Measurements from ENCODE around the gene MBOAT2. TPM values are rescaled to one million over a fixed set of nuclear protein-coding genes. Genes with fewer than 3 reads are reported as not detected.
"Not testable (repeated sequence)": the region's sequence is repeated elsewhere in the genome, so short reads cannot be mapped to it uniquely, and the experiment has no call there.

Gene MBOAT2, protein sequence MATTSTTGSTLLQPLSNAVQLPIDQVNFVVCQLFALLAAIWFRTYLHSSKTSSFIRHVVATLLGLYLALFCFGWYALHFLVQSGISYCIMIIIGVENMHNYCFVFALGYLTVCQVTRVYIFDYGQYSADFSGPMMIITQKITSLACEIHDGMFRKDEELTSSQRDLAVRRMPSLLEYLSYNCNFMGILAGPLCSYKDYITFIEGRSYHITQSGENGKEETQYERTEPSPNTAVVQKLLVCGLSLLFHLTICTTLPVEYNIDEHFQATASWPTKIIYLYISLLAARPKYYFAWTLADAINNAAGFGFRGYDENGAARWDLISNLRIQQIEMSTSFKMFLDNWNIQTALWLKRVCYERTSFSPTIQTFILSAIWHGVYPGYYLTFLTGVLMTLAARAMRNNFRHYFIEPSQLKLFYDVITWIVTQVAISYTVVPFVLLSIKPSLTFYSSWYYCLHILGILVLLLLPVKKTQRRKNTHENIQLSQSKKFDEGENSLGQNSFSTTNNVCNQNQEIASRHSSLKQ
- total RNA-seq (1 to 10 TPM; 1.0 to 1.8 TPM), polyA plus RNA-seq (1 to 10 TPM in 1 of 3 donors, under 1 TPM in 1, not detected in 1; 0.82 to 1.1 TPM), total RNA-seq (0 to 4.6 (median 1.2) reads per million in 6 experiments)

DNA sequence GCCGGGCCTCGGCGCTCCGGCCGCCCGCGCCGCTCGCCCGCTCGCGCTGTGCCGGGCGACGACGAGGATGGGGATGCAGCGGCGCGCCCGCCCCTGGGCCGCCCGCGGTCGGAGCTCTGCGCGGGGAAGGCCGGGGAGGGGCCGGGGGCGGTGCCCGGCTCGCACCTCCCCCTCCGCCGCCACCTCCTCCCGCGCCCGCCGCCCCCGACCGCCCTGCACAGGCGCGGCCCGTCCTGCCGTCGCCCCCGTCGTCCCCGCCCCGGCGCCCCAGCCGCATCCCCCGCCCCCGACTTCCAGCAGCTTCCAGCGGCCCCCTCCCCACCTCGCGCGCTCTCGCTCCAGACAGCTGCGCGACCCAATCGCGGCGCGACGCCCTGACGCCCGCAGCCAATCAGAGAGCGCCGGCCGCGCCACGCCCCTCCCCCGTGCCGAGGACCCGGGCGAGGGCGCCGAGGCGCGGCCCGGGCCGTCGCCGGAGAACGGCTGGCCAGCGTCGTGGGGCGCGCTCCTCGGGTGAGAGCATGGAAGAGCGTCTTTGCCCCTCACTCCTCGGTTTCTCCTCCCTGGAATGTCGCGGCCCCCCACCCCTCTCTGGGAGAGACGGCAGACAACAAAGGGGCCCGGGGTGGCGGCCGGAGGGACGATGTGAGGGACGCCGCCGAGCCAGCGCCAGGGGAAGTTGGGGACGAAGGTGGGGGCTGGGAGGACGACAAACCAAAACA, at the start of gene MBOAT2:
Gene MBOAT2 (minus strand): TSS at position 69 of the 722 bp plus-strand sequence. CDS start 70 bp downstream, outside the sequence.
- POLR2A ChIA-PET, result interaction anchor here (0.5 to 0.6 kb wide), 2 partner anchors 8 to 11 kb away, joined by 4 read pairs; no protein-coding TSS in a partner anchor
- Mint-ChIP-seq H3K9me3 (no peaks in the 10 kb centered on the region), H3K4me3 (peak within 1 kb of the TSS; percentile 77 to 90 (median 86)), H3K36me3 (no peaks in the 10 kb centered on the region), H3K27ac (peak within 1 kb of the TSS in 8 of 10 donors; percentile 27 to 81 (median 68)), H3K4me1 (peaks cover 5 to 22% (median 17%) of the 10 kb centered on the region in 4 donors), H3K27me3 (peaks cover 0 to 9% (median 0%) of the 10 kb centered on the region in 5 donors)
- peak; percentile 85 to 89 for ATAC-seq
- DNase-seq, result peak; percentile 40 to 81 (median 65)

- no peak for ATAC-seq
These were observed 49.5 kb upstream of the MBOAT2 start for GRCh38 chr2:9052821-9053533.

GRCh38 chr2:9051451-9051850, 48.0 kb upstream of the MBOAT2 start:
- H3K4me3 Mint-ChIP-seq, POLR2A ChIA-PET, H3K27me3 Mint-ChIP-seq: not testable (repeated sequence)

More at GRCh38 chr2:9052821-9053533, 49.5 kb upstream of the MBOAT2 start:
- POLR2A ChIA-PET, result no interaction called here
- Mint-ChIP-seq H3K4me1 (peaks cover 5 to 12% (median 10%) of the 10 kb centered on the region in 4 donors), H3K36me3 (no peaks in the 10 kb centered on the region), H3K27me3 (peaks cover 0 to 4% (median 0%) of the 10 kb centered on the region in 5 donors), H3K4me3 (no peak overlapping the region), H3K27ac (no peak overlapping the region), H3K9me3 (peaks cover 0 to 9% (median 0%) of the 10 kb centered on the region in 9 donors)
- no peak for DNase-seq

GRCh38 chr2:9050122-9050809, 46.8 kb upstream of the MBOAT2 start:
- H3K36me3 Mint-ChIP-seq, result no peaks in the 10 kb centered on the region
- H3K4me1 Mint-ChIP-seq, result peaks cover 0 to 6% (median 4%) of the 10 kb centered on the region in 4 donors
- peaks cover 0 to 4% (median 0%) of the 10 kb centered on the region in 5 donors for H3K27me3 Mint-ChIP-seq
- no peak overlapping the region for H3K27ac Mint-ChIP-seq
- POLR2A ChIA-PET, result no interaction called here
- no peak for ATAC-seq
- no peak for DNase-seq
- peaks cover 0 to 2% (median 0%) of the 10 kb centered on the region in 9 donors for H3K9me3 Mint-ChIP-seq
- no peak overlapping the region for H3K4me3 Mint-ChIP-seq

More at GRCh38 chr2:9051451-9051850, 48.0 kb upstream of the MBOAT2 start:
- not testable (repeated sequence) for H3K27ac Mint-ChIP-seq, DNase-seq, ATAC-seq, H3K9me3 Mint-ChIP-seq, H3K36me3 Mint-ChIP-seq
- H3K4me1 Mint-ChIP-seq, result peaks cover 5 to 12% (median 10%) of the 10 kb centered on the region in 4 donors

- no peak for ATAC-seq
- no peaks in the 10 kb centered on the region for H3K4me1 Mint-ChIP-seq
- no peak for DNase-seq
- peaks cover 0 to 5% (median 2%) of the 10 kb centered on the region in 5 donors for H3K27me3 Mint-ChIP-seq
- no peaks in the 10 kb centered on the region for H3K36me3 Mint-ChIP-seq
- POLR2A ChIA-PET, result no interaction called here
- no peak overlapping the region for H3K4me3 Mint-ChIP-seq
- H3K27ac Mint-ChIP-seq, result no peak overlapping the region
- H3K9me3 Mint-ChIP-seq, result peaks cover 0 to 3% (median 0%) of the 10 kb centered on the region in 9 donors
These were observed 42.1 kb upstream of the MBOAT2 start for GRCh38 chr2:9045595-9045994.

GRCh38 chr2:9043491-9043890, 40.0 kb upstream of the MBOAT2 start:
- H3K9me3 Mint-ChIP-seq, H3K27ac Mint-ChIP-seq, H3K27me3 Mint-ChIP-seq, ATAC-seq, H3K4me3 Mint-ChIP-seq, POLR2A ChIA-PET, H3K4me1 Mint-ChIP-seq, DNase-seq, H3K36me3 Mint-ChIP-seq: not testable (repeated sequence)

- peaks cover 7 to 23% (median 14%) of the 10 kb centered on the region in 9 donors for H3K9me3 Mint-ChIP-seq
These were observed 33.7 kb upstream of the MBOAT2 start for GRCh38 chr2:9037166-9037565.

DNA sequence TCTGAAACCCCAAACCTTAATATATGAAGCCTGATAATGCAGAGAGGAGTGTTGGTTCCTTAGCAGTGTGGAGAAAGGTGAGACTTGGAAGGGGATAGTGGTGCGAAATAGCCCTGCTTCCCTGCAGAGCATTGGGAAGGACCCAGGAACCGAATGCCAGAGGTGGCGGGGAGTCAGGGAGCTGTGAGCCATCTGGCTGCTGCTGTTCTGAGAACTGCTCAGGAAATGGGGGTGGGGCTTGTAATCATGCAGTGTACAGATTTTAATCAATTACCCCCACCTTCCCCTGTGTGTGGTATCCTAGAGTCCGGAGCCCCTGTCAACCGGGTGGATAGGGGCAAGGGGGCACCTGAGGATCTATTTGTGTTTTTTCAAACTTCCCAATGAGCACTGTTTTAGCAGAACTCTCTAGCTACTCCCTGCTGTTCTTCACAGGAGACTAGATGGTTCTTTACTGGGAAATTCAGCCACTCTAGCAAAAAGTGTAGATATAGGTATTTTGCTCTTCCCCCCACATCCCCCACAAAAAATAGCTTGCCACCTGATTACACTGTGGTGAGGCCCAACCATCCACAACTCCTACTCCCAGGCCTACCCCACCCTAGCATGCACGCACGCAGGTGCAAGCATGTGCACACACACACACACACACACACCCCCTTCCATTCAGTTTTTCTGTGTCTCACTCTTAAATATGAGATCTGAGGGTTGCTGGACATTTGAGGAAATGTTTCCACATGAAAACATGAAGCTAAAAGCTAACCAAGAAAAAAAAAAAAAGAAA, 30.1 kb upstream of the MBOAT2 start:
- Mint-ChIP-seq H3K27ac (peak overlapping the region in 1 of 10 donors; percentile 18), H3K36me3 (peaks cover 0 to 11% (median 4%) of the 10 kb centered on the region in 3 donors), H3K27me3 (peaks cover 7 to 36% (median 18%) of the 10 kb centered on the region in 5 donors), H3K9me3 (peaks cover 4 to 16% (median 9%) of the 10 kb centered on the region in 9 donors), H3K4me1 (peaks cover 4 to 12% (median 6%) of the 10 kb centered on the region in 4 donors), H3K4me3 (no peak overlapping the region)
- no peak for ATAC-seq
- no peak for DNase-seq
- POLR2A ChIA-PET, result no interaction called here

More at GRCh38 chr2:9037166-9037565, 33.7 kb upstream of the MBOAT2 start:
- ATAC-seq (no peak), DNase-seq (no peak)
- H3K4me3 Mint-ChIP-seq, result no peak overlapping the region
- H3K27me3 Mint-ChIP-seq, result peaks cover 10 to 27% (median 19%) of the 10 kb centered on the region in 5 donors
- peaks cover 4 to 12% (median 6%) of the 10 kb centered on the region in 4 donors for H3K4me1 Mint-ChIP-seq
- no peak overlapping the region for H3K27ac Mint-ChIP-seq
- POLR2A ChIA-PET, result no interaction called here
- H3K36me3 Mint-ChIP-seq, result peaks cover 0 to 11% (median 4%) of the 10 kb centered on the region in 3 donors

GRCh38 chr2:9032536-9033255, 29.2 kb upstream of the MBOAT2 start:
- no peak for DNase-seq
- Mint-ChIP-seq H3K4me1 (peaks cover 4 to 12% (median 6%) of the 10 kb centered on the region in 4 donors), H3K36me3 (peaks cover 0 to 3% (median 0%) of the 10 kb centered on the region in 3 donors), H3K27me3 (peaks cover 3 to 37% (median 12%) of the 10 kb centered on the region in 5 donors), H3K27ac (no peak overlapping the region), H3K4me3 (no peak overlapping the region), H3K9me3 (peaks cover 0 to 8% (median 4%) of the 10 kb centered on the region in 9 donors)
- POLR2A ChIA-PET, result no interaction called here
- ATAC-seq, result no peak

DNA sequence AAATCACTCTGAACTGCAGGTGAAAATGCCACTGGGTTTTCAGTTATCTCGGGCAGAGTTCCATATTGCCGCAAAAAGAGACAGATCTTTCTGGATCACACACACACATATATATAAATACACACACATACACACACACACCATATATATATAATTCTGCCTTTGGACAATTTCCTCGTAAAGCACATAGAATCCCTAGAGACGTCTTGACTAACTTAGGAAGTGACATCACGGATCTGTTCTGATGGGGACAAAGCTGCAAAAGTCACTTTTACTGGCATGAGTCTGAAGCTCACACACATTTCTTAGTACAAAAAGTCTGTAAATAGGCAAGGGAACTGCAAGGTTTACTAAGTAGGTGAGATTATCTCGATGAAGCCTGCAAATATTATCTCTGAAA, 28.6 kb upstream of the MBOAT2 start:
- POLR2A ChIA-PET, result no interaction called here
- H3K27me3 Mint-ChIP-seq, result peaks cover 3 to 37% (median 15%) of the 10 kb centered on the region in 5 donors

More for the DNA sequence above, 28.6 kb upstream of the MBOAT2 start:
- Mint-ChIP-seq H3K27ac (no peak overlapping the region), H3K9me3 (peaks cover 0 to 3% (median 0%) of the 10 kb centered on the region in 9 donors), H3K4me1 (peaks cover 4 to 12% (median 6%) of the 10 kb centered on the region in 4 donors), H3K36me3 (no peaks in the 10 kb centered on the region), H3K4me3 (no peak overlapping the region)
- DNase-seq (no peak), ATAC-seq (no peak)

Data from naive thymus-derived CD8-positive, alpha-beta T cell (primary cell).